Omental fat pad (tissue), 4 donors: ENCODE results near the gene DYNLT1. TPM values are rescaled to one million over a fixed set of nuclear protein-coding genes. Genes with fewer than 3 reads are reported as not detected.
"Not testable (repeated sequence)": the region's sequence is repeated elsewhere in the genome, so short reads cannot be mapped to it uniquely, and the experiment has no call there.

Source experiments
- ATAC-seq: fragments of 150-250 bp; one replicate; pipeline ENCODE4 v1.9.1; 2016; ENCODE audit warnings: mild to moderate bottlenecking, moderate library complexity; ENCODE audit not compliant: low FRiP score
- DNase-seq: peaks from one replicate; pipeline ENCODE4 v3.0.0-alpha.2; 2019; ENCODE audit warnings: low spot score
- CTCF ChIP-seq, 3 donors: fragments of 450-650 bp; IDR thresholded peaks; one replicate each; pipeline ENCODE4 v1.5.1; 2016 to 2017; ENCODE audit warnings: antibody characterized with exemption in 3 of 3, mild to moderate bottlenecking in 3 of 3, moderate library complexity in 2 of 3
- total RNA-seq, 4 donors: library from RNA; depleted of rRNA; stranded (reverse); fragments of >200 nt; gene quantifications; one replicate each; pipeline ENCODE4 v1.1.0, GENCODE V29; 2016

The DYNLT1 gene
- total RNA-seq, 4 donors from 2014 or later: 43.8 to 70.4 (median 60.7) TPM

- no peak for TF ChIP-seq CTCF (IDR thresholded peaks at IDR 0.05)
- ATAC-seq: no peak
- no peak for DNase-seq
Observed at GRCh38 chr6:158619922-158620801, 24.4 kb downstream of the DYNLT1 start.

- not testable (repeated sequence) for DNase-seq, ATAC-seq
Observed at GRCh38 chr6:158618289-158618688, 26.3 kb downstream of the DYNLT1 start.

- DNase-seq, ATAC-seq: not testable (repeated sequence)
Observed at GRCh38 chr6:158614606-158615005, 29.9 kb downstream of the DYNLT1 start.

GRCh38 chr6:158611541-158612370 is 32.8 kb downstream of the DYNLT1 start:
- TF ChIP-seq CTCF (IDR thresholded peaks at IDR 0.05): no peak
- peak; percentile 57 for ATAC-seq
- no peak for DNase-seq

GRCh38 chr6:158611039-158611438 is 33.5 kb downstream of the DYNLT1 start:
- TF ChIP-seq CTCF (IDR thresholded peaks at IDR 0.05): no peak
- no peak for ATAC-seq
- DNase-seq: no peak

GRCh38 chr6:158610319-158610968 is 34.1 kb downstream of the DYNLT1 start:
- DNase-seq: no peak
- ATAC-seq: no peak
- no peak for TF ChIP-seq CTCF (IDR thresholded peaks at IDR 0.05)

- DNase-seq (no peak), ATAC-seq (no peak)
- TF ChIP-seq CTCF (IDR thresholded peaks at IDR 0.05): no peak
Observed at GRCh38 chr6:158609455-158610155, 34.9 kb downstream of the DYNLT1 start.
